Measurements from ENCODE around the gene ZBTB5.

DNA sequence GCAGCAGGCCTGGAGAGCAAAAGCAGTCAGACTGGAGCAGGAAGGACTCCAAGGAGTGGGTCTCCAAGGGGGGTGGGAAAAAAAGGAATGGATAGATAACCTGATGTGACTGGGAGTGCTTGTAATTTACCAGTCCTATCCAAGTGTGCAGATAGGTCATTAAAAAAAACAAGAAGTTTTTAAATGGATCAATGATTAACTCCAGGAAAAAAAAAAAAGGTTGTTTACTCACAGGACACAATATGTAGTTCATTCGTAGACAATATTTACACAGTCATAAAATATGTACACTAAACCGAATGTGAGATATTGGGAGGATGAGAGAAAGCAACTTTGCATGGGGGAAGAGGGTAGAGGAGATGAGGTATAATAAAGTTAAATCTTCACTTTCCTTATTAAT lies 20.4 kb downstream of the ZBTB5 start:
- TF ChIP-seq YY1 (IDR thresholded peaks at IDR 0.05; ENCODE audit: insufficient read depth, insufficient read length) (no peak), SUZ12 (IDR thresholded peaks at IDR 0.05; ENCODE audit: extremely low read depth, insufficient read depth, insufficient read length) (no peak), ZNF274 (IDR thresholded peaks at IDR 0.05; ENCODE audit: low read depth, low read length) (no peak)
